GM21367 (cell line): ENCODE results near the gene MCTP1.
A peak's percentile ranks its signal among the peaks of the same experiment; 100 is the strongest.
"Not testable (repeated sequence)": the region's sequence is repeated elsewhere in the genome, so short reads cannot be mapped to it uniquely, and the experiment has no call there.

Experiments used
- ATAC-seq: cut with Tn5 transposase; IDR thresholded peaks from one replicate; pipeline ENCODE4 v1.9.1; 2021; ENCODE audit not compliant: unreplicated experiment

Gene MCTP1

GRCh38 chr5:94977437-94977836 lies 307.5 kb downstream of the MCTP1 start:
- no peak for ATAC-seq

GRCh38 chr5:94976853-94977252 lies 308.0 kb downstream of the MCTP1 start:
- no peak for ATAC-seq

- ATAC-seq: no peak
These were observed 312.6 kb downstream of the MCTP1 start for GRCh38 chr5:94972268-94972667.

GRCh38 chr5:94969174-94969573 lies 315.7 kb downstream of the MCTP1 start:
- ATAC-seq: peak; percentile 50

- ATAC-seq: peak; percentile 75
These were observed 316.3 kb downstream of the MCTP1 start for GRCh38 chr5:94968507-94969095.

GRCh38 chr5:94967525-94967924 lies 317.4 kb downstream of the MCTP1 start:
- ATAC-seq: no peak

GRCh38 chr5:94959279-94959678 lies 325.6 kb downstream of the MCTP1 start:
- ATAC-seq: not testable (repeated sequence)

GRCh38 chr5:94945656-94946055 lies 339.2 kb downstream of the MCTP1 start:
- ATAC-seq: no peak

- ATAC-seq: no peak
These were observed 340.7 kb downstream of the MCTP1 start for GRCh38 chr5:94944160-94944559.

- ATAC-seq: no peak
These were observed 343.7 kb downstream of the MCTP1 start for GRCh38 chr5:94941122-94941755.

- no peak for ATAC-seq
These were observed 352.6 kb downstream of the MCTP1 start for GRCh38 chr5:94932259-94932658.

- no peak for ATAC-seq
These were observed 356.0 kb downstream of the MCTP1 start for GRCh38 chr5:94928891-94929290.

- ATAC-seq: no peak
These were observed 364.3 kb downstream of the MCTP1 start for GRCh38 chr5:94920570-94920969.

- ATAC-seq: no peak
These were observed 368.3 kb downstream of the MCTP1 start for GRCh38 chr5:94916619-94917018.

GRCh38 chr5:94911276-94911675 lies 373.6 kb downstream of the MCTP1 start:
- ATAC-seq: no peak

- ATAC-seq: no peak
These were observed 374.2 kb downstream of the MCTP1 start for GRCh38 chr5:94910721-94911120.

GRCh38 chr5:94908889-94909480 lies 375.9 kb downstream of the MCTP1 start:
- ATAC-seq: no peak

GRCh38 chr5:94906750-94907149 lies 378.1 kb downstream of the MCTP1 start:
- ATAC-seq: no peak

- no peak for ATAC-seq
These were observed 381.2 kb downstream of the MCTP1 start for GRCh38 chr5:94903726-94904125.

- peak; percentile 77 for ATAC-seq
These were observed 383.5 kb downstream of the MCTP1 start for GRCh38 chr5:94901191-94901979.

GRCh38 chr5:94900006-94900505 lies 384.8 kb downstream of the MCTP1 start:
- ATAC-seq: no peak
